Transverse colon (tissue), 4 donors: ENCODE measurements around the gene SEC24B. TPM values are rescaled to one million over a fixed set of nuclear protein-coding genes. Genes with fewer than 3 reads are reported as not detected.

Source experiments
- DNase-seq: peaks from one replicate; pipeline ENCODE4 v3.0.0-alpha.2; 2019
- H3K27ac ChIP-seq, 4 donors: fragments of 200-600 bp; sonication (generic); 2 replicates each; pipeline ENCODE4 v1.5.1; 2016 to 2018; ENCODE audit warnings: inconsistent platforms in 4 of 4
- H3K27me3 ChIP-seq: fragments of 200-600 bp; sonication (generic); 2 replicates; pipeline ENCODE4 v1.5.1; 2017; ENCODE audit warnings: inconsistent platforms
- H3K36me3 ChIP-seq, 4 donors: fragments of 200-600 bp; sonication (generic); 2 replicates each; pipeline ENCODE4 v1.5.1; 2017 to 2019; ENCODE audit warnings: inconsistent platforms in 4 of 4
- H3K4me1 ChIP-seq, 4 donors: fragments of 200-600 bp; sonication (generic); 2 replicates each; pipeline ENCODE4 v1.5.1; 2017 to 2020; ENCODE audit warnings: inconsistent platforms in 4 of 4
- H3K4me3 ChIP-seq, 4 donors: fragments of 200-600 bp; sonication (generic); 1 replicate in 1 of 4; 2 replicates in 3 of 4; pipeline versions ENCODE4 v1.5.1 to v1.6.1; 2017 to 2019; ENCODE audit warnings: inconsistent platforms in 4 of 4
- H3K9me3 ChIP-seq, 2 donors: fragments of 200-600 bp; sonication (generic); 2 replicates each; pipeline ENCODE4 v1.5.1; 2017 to 2019; ENCODE audit warnings: inconsistent platforms in 2 of 2
- CTCF ChIP-seq, 5 experiments: fragments of 200-600 bp in 3 of 5; fragments of 450-650 bp in 2 of 5; sonication (generic) in 3 of 5; IDR thresholded peaks; 1 replicate in 2 of 5; 2 replicates in 3 of 5; pipeline ENCODE4 v1.5.1; 2016 to 2017; ENCODE audit warnings: antibody characterized with exemption in 5 of 5, inconsistent platforms in 3 of 5, mild to moderate bottlenecking in 2 of 5, moderate library complexity in 1 of 5
- EP300 ChIP-seq: sonication (generic); formaldehyde crosslinking; IDR thresholded peaks from one replicate; pipeline ENCODE4 v1.6.1; 2017; ENCODE audit warnings: antibody characterized with exemption, low read depth
- POLR2A ChIP-seq: fragments of 450-650 bp; IDR thresholded peaks from one replicate; pipeline ENCODE4 v1.6.1; 2016; ENCODE audit warnings: antibody characterized with exemption, mild to moderate bottlenecking, moderate library complexity
- POLR2AphosphoS5 ChIP-seq, 3 donors: sonication (generic); formaldehyde crosslinking; IDR thresholded peaks; one replicate each; pipeline ENCODE4 v1.6.1; 2016; ENCODE audit warnings: antibody characterized with exemption in 3 of 3
- WGBS, 2 donors: methylation state at CpG; one replicate each; pipeline ENCODE4 v1.1.5; 2018; ENCODE audit warnings: low coverage in 1 of 2; 5-methylcytosine and 5-hydroxymethylcytosine counted together
- in situ Hi-C, 4 donors: fragments of 200-750 bp; cut with MboI; loops; one replicate each; pipeline versions ENCODE4 v1.15.0 to v1.15.1; 2017; ENCODE audit warnings: low sequenced_read_pairs in 3 of 4, low pct_ligation_motif_present in 1 of 4, low pct_unique_long_range_greater_than_20kb in 1 of 4
- intact Hi-C: fragments of 100-400 bp; cut with DNase I; formaldehyde crosslinking; loops from one replicate; pipeline ENCODE4 v1.15.1; 2023; ENCODE audit warnings: low total_unique reads
- total RNA-seq, 4 donors: library from RNA; depleted of rRNA; stranded (reverse); fragments of >200 nt; gene quantifications; one replicate each; pipeline ENCODE4 v1.1.0, GENCODE V29; 2016

SEC24B gene
- total RNA-seq, 4 donors from 2014 or later: 14.3 to 44.1 (median 35.4) TPM

GRCh38 chr4:109419679-109420078, 13.9 kb upstream of the SEC24B start:
- in situ Hi-C loops: loop anchor here (5.0 to 25.0 kb wide), 7 partner anchors 385 to 1093 kb away; partner anchors contain the start of genes CFI (in 2 of the 4) and GAR1 (in 1 of the 4)
- Histone ChIP-seq H3K27ac (no peak overlapping the region), H3K36me3 (no peaks in the 10 kb centered on the region), H3K9me3 (no peaks in the 10 kb centered on the region), H3K27me3 (no peaks in the 10 kb centered on the region), H3K4me1 (peaks cover 0 to 3% (median 0%) of the 10 kb centered on the region in 4 donors), H3K4me3 (no peak overlapping the region)
- DNase-seq: no peak
- TF ChIP-seq EP300 (no peak), POLR2AphosphoS5 (IDR thresholded peaks at IDR 0.05) (no peak), CTCF (IDR thresholded peaks at IDR 0.05) (no peak), POLR2A (no peak)
- 85 to 100% methylated on average over 2 of the region's 2 CpGs for WGBS, 2 donors
- intact Hi-C loops: loop anchor here (10.0 kb wide), 2 partner anchors 395 to 555 kb away; partner anchors contain the start of gene GAR1

GRCh38 chr4:109424093-109424841, 9.3 kb upstream of the SEC24B start:
- DNase-seq: no peak
- no peak for TF ChIP-seq EP300
- no peak for TF ChIP-seq CTCF (IDR thresholded peaks at IDR 0.05)
- TF ChIP-seq POLR2A: no peak
- TF ChIP-seq POLR2AphosphoS5 (IDR thresholded peaks at IDR 0.05): no peak
- in situ Hi-C loops: loop anchor here (5.0 to 25.0 kb wide), 7 partner anchors 381 to 1088 kb away; partner anchors contain the start of genes CFI (in 2 of the 4) and GAR1 (in 1 of the 4)
- Histone ChIP-seq H3K27me3 (no peaks in the 10 kb centered on the region), H3K9me3 (no peaks in the 10 kb centered on the region), H3K27ac (no peak overlapping the region), H3K4me1 (peaks cover 0 to 3% (median 0%) of the 10 kb centered on the region in 4 donors), H3K36me3 (no peaks in the 10 kb centered on the region), H3K4me3 (no peak overlapping the region)
- 90% methylated on average over 4 to 19 of the region's 19 CpGs for WGBS, 2 donors
- intact Hi-C loops: loop anchor here (10.0 kb wide), 2 partner anchors 391 to 551 kb away; partner anchors contain the start of gene GAR1

GRCh38 chr4:109425405-109425804, 8.2 kb upstream of the SEC24B start:
- TF ChIP-seq POLR2A: no peak
- TF ChIP-seq POLR2AphosphoS5 (IDR thresholded peaks at IDR 0.05): no peak
- no peak for TF ChIP-seq CTCF (IDR thresholded peaks at IDR 0.05)
- TF ChIP-seq EP300: no peak
- 83 to 86% methylated on average over 4 of the region's 4 CpGs for WGBS, 2 donors
- no peak overlapping the region for H3K27ac ChIP-seq
- H3K36me3 ChIP-seq: no peaks in the 10 kb centered on the region
- H3K9me3 ChIP-seq: no peaks in the 10 kb centered on the region
- no peaks in the 10 kb centered on the region for H3K27me3 ChIP-seq
- no peak overlapping the region for H3K4me3 ChIP-seq
- H3K4me1 ChIP-seq: peaks cover 0 to 3% (median 0%) of the 10 kb centered on the region in 4 donors
- in situ Hi-C loops (loop anchor here (10.0 to 25.0 kb wide), 5 partner anchors 112 to 549 kb away; partner anchors contain the start of genes CASP6 (in 3 of the 4), CFI (in 2 of the 4) and GAR1 (in 1 of the 4)), intact Hi-C loops (loop anchor here (10.0 kb wide), 2 partner anchors 389 to 549 kb away; partner anchors contain the start of gene GAR1)
- no peak for DNase-seq

- in situ Hi-C loops: loop anchor here (10.0 to 25.0 kb wide), 5 partner anchors 108 to 545 kb away; partner anchors contain the start of genes CASP6 (in 3 of the 4), CFI (in 2 of the 4) and GAR1 (in 1 of the 4)
Observed at GRCh38 chr4:109429545-109429944, 4.1 kb upstream of the SEC24B start.

More at GRCh38 chr4:109429545-109429944, 4.1 kb upstream of the SEC24B start:
- Histone ChIP-seq H3K27ac (no peak overlapping the region), H3K27me3 (no peaks in the 10 kb centered on the region), H3K36me3 (no peaks in the 10 kb centered on the region), H3K9me3 (no peaks in the 10 kb centered on the region), H3K4me3 (no peak overlapping the region), H3K4me1 (peaks cover 3 to 12% (median 7%) of the 10 kb centered on the region in 4 donors)
- TF ChIP-seq POLR2A (no peak), CTCF (IDR thresholded peaks at IDR 0.05) (no peak), POLR2AphosphoS5 (IDR thresholded peaks at IDR 0.05) (no peak), EP300 (no peak)
- intact Hi-C loops: loop anchor here (10.0 kb wide), 2 partner anchors 385 to 545 kb away; partner anchors contain the start of gene GAR1
- no peak for DNase-seq
- 73% methylated on average over 1 of the region's 1 CpG; no CpG with 5 or more reads in 1 of the 2 donors for WGBS, 2 donors
